CD4-positive, alpha-beta T cell treated with Interleukin-2 at 100 ng/mL for 4 hours (primary cell): ENCODE results near the gene ADCY2.
"Not testable (repeated sequence)": the region's sequence is repeated elsewhere in the genome, so short reads cannot be mapped to it uniquely, and the experiment has no call there.

Experiments
- DNase-seq: peaks from one replicate; pipeline ENCODE4 v3.0.0-alpha.2; 2020; ENCODE audit warnings: low spot score

The ADCY2 gene

DNA sequence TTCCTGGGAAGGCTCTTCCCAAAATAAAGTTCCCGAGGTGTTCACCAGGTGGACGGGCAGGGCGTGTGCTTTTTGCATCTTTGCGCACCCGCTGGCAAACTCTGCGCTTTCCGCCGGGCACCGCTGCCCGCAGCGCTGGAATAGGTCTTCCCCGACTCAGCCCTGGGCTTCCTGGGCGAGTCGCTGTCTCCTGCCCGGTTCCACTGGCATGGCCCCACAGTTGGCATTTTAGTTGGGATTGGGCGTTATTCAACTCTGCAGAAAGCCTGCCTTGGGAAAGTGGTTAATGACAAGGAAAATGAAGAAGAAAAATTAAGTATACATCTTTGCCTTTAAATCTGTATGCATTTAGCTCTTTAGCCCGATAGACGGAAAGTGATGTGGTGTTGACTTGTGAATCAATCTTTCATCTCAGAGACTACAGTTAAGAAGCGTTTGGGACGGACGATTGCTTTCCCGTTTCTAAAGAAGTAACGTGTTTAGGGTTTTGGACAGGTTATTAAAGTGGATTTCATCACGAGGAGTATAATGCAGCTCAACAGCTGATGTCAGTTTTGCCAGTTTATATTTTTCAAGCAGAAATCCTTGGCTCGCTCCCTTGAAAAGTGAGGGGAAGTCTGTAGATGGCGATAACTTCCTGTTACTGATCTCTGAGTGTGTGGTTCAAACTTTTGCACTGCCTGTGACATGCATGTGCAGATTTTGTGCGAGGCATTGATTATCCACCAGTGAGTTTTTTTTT is 946 bp downstream of the ADCY2 start:
- no peak for DNase-seq

DNA sequence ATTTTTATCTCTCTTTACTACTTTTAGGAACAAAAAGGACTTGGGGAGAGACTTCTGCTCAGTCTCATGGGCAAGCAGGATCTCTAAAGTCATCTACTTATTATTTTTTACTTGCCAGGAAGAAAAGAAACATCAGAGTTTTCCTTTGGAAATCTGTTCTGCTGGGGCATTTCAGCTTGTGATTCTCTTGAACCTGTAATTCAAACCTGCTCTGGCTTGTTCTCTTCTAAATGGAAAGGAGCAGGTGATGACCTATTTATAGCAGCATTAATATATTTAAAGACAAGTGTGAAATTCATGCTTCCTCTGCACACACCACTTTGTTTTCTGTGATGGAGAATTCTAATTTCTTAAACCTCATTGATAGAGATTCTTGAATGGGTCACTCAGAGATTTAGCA is 2.0 kb downstream of the ADCY2 start:
- DNase-seq: no peak

GRCh38 chr5:7398596-7399280 is 2.8 kb downstream of the ADCY2 start:
- no peak for DNase-seq

- no peak for DNase-seq
Measured at GRCh38 chr5:7405277-7405676, 9.3 kb downstream of the ADCY2 start.

DNA sequence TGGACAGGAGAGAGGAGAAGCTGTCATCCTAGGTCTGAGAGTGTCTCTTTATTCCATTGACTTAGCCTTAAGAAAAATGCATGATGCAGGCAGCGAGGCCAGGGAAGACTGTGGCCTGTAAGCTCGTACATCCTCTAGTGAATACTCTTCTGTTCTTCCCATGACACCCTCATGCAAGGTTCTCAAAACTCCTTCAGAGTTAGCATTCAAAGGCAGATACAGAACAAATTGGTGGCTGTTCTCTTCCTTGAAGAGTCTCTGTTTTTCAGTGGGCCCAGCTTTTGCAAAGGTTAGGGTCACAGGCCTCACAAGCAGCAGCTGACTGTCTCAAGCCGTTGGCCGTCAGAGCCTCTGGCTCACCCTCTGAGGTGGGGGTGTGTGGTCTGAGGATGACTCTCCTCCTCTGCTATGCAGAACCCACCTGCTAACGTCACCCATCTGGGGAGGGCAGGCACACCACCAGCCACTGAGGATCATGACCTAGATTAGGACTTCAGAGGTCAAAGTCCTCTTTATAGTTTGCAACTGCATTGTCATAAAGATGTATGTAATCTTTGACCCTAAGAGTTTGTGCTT is 15.1 kb downstream of the ADCY2 start:
- DNase-seq: no peak

- DNase-seq: no peak
Measured at GRCh38 chr5:7412409-7412808, 16.5 kb downstream of the ADCY2 start.

DNA sequence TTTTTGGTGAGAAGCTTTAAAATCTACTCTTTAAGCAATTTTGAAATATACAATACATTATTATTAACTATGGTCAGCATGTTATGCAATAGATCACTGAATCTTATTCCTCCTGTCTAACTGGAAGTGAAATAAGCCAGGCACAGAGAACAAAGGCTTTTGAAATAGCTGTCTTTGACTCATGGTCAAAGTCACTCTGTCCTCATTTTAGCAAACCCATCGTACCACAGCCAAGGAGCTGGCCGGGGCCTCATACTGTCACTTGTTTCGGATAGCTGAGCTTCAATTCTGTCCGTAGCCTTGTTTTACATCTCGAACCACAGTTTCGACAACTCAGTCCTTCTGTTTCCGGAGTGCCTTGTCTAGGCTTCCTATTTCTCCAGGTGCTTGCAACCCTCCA is 19.2 kb downstream of the ADCY2 start:
- no peak for DNase-seq

DNA sequence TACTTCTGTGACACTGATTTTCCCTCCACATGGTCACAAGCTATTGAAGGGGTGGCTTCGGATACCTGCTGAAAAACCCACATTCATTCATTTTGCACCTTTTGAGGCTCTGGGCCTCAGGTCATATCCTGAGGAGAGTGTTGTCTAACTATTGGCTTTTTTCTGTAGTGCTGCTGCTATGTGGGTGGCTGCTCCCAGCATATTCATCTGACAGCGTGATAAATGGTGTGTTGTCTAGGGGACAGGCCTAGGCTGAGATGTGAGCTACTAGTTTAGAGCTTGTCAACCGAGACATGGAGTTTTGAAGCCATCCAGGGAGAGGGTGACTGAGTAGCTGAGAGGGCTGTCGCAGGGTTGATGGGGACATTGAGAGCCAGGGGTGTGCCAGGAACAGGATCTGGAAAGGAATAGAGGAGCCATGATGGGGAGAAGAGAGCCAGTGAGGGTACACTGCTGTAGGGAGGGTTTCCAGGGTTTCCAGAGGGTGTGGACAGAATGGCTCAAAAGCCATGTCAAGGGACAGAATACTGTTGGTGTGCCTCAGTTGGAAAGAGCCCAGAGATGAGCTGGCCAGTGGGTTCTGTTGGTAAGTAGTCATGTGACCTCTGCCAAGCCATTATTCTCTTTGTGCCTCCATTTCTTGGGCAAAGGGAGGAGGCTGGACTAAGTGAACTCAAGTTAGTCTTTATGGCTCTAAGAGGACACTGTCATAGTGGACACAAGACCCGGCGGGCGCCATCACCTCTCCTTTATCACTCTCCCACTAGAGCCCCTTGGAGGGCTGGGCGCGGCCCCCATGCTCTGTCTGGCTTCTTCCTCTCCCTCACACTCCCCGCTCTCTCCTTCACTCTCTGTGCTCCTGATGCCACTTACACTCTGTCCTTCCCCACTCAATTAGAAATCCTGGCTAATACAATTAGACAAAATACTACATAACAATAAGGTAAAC is 19.9 kb downstream of the ADCY2 start:
- no peak for DNase-seq

- no peak for DNase-seq
Measured at GRCh38 chr5:7418276-7418675, 22.3 kb downstream of the ADCY2 start.

GRCh38 chr5:7419367-7419766 is 23.4 kb downstream of the ADCY2 start:
- no peak for DNase-seq

DNA sequence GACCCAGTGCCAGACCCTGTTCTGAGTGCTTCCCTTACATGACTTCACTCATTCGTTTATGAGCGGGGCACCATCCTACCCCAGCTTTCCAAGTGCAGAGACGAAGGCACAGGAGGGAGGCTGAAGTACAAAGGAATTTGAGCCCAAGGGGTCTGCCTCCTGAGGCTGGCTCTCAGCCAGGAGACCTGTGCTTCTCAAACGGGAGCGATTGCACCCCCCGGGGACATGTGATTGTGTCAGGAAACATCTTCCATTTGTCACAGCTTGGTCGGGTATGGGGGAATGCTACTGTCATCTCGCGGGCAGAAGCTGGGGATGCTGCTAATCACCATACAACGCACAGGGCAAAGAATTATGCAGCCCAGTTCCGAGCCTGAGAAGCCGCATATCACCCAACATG is 23.9 kb downstream of the ADCY2 start:
- no peak for DNase-seq

- no peak for DNase-seq
Measured at GRCh38 chr5:7420510-7421280, 24.8 kb downstream of the ADCY2 start.

DNA sequence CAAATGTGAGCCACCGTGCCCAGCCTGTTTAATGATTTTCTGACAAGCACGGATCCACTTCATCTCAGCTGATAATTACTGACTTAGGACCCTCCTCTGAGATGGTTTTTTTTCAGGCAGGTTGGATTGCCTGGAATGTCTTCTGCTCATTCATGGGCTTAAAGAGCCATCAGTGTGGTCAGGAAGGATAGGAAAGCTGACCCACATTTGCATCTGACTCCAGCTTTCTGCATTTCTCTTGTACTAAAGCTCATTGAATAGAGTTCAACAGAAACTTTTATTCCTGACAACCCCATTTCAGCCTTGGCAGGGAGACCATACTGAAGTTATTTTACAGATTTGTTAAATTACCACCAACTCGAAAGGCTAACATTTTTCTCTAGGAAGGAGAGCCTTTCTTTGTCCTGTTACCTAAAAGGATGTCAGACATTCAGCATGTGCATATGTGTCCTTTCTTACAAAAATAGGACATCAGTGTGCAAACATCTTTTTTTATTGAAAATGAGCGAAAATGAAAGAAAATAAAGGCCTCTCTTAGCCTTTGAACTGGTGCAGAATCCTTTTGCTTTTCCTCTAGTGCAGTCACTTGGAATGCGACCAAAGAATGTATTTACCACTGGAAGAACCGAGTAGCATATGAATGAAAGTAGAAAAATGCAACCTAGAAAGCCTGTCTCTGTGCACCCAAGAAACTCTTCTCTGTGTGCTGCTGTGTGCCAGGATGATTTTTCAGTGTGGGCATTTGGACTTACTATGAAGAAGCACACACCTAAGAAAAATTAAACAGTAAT is 26.6 kb downstream of the ADCY2 start:
- DNase-seq: no peak

DNA sequence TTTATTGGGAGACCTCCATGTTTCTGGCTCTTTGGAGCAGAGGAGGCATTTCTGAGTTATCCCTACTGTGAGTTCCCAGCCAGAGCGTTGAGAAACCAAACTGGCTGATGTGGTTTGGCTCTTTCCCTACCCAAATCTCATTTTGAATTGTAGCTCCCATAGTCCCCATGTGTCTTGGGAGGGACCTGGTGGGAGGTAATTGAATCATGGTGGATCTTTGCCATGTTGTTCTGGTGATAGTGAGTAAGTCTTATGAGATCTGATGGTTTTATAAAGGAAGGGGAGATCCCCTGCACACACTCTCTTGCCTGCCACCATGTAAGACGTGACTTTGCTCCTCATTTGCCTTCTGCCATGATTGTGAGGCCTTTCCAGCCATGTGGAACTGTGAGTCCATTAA is 27.3 kb downstream of the ADCY2 start:
- DNase-seq: not testable (repeated sequence)

GRCh38 chr5:7425830-7426229 is 29.9 kb downstream of the ADCY2 start:
- DNase-seq: no peak

DNA sequence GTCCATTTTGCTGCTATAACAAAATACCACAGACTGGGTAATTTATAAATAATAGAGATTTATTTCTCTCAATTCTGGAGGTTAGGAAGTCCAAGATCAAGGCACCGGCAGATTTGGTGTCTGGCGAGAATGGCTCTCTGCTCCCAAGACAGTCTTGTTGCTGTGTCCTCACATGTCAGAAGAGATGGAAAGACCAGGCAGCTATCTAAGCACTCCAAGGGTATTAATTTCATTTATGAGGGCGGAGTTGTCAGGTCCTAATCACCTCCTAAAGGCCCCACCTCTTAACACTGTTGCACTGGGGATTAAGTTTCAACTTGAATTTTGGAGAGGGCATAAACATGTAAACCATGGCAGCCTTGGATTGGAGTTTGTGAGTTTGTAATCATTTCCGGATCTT is 30.3 kb downstream of the ADCY2 start:
- no peak for DNase-seq

- no peak for DNase-seq
Measured at GRCh38 chr5:7434914-7435313, 39.0 kb downstream of the ADCY2 start.

GRCh38 chr5:7435503-7435902 is 39.6 kb downstream of the ADCY2 start:
- DNase-seq: no peak

DNA sequence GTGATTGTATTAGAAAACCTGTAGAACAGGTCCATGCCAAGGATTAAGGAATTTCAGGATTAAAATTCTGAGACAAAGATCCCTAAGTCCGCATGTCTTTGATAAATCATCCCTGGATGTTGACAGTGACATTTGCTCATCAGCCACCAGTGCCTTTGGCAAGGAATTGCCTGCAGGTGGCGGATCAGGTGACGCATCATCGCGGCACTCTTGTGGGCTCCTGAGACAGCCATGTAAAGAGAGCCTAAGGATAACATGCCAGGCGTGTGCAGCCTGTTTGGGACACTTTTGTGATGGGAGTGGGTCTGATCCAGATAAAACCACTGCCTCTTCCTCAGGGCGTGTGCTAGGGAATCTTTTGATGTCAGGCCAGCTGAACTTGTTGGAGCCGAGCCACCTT is 40.6 kb downstream of the ADCY2 start:
- DNase-seq: no peak

- DNase-seq: no peak
Measured at GRCh38 chr5:7437836-7438235, 41.9 kb downstream of the ADCY2 start.

GRCh38 chr5:7445068-7445467 is 49.1 kb downstream of the ADCY2 start:
- no peak for DNase-seq
